ENCODE data around the gene SRSF3.

Gene SRSF3

DNA sequence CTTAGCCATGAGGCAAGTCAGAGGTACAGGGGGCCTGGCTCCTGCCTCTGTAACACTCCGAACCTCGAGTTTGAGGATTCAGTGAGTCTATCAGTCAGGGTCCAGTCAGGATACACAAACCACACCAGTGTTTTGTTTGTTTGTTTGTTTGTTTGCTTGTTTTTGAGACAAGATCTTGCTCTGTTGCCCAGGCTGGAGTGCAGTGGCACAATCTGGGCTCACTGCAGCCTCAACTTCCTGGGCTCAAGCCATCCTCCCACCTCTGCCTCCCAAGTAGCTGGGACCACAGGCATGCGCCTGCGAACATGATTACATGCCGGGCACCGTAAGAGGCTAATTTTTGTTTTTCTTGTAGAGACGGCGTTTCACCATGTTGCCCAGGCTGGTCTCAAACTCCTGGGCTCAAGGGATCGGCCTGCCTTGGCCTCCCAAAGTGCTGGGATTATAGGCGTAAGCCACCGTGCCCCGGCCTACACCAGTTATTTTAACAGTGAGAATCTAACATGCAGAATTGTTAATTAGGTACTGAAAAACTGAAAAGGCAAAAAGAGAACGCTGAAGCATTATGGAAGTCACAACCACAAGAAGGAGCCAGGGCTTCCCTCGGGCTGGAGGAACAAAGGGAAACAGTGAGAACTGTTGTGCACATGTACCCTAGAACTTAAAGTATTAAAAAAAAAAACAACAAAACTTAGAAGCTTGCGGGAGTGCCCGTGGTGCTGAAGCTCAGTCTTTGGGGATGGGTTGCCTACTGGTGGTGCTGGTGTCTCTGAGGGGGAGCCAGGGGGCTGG lies 40.4 kb downstream of the SRSF3 start:
- H3K27me3 ChIP-seq (ENCODE audit: insufficient read depth, low read depth, severe bottlenecking), result no peaks in the 10 kb centered on the region
- no peak overlapping the region for H3K27ac ChIP-seq
- H3K4me3 ChIP-seq (ENCODE audit: low read depth, low read length), result no peak overlapping the region
- DNase-seq, result no peak
- no peaks in the 10 kb centered on the region for H3K9me3 ChIP-seq (ENCODE audit: severe bottlenecking)
- no peaks in the 10 kb centered on the region for H3K36me3 ChIP-seq
- no peak for TF ChIP-seq CTCF (IDR thresholded peaks at IDR 0.05; ENCODE audit: low read depth, low read length)

- Histone ChIP-seq H3K9me3 (ENCODE audit: severe bottlenecking) (no peaks in the 10 kb centered on the region), H3K4me3 (ENCODE audit: low read depth, low read length) (no peak overlapping the region), H3K27ac (no peak overlapping the region), H3K27me3 (ENCODE audit: insufficient read depth, low read depth, severe bottlenecking) (no peaks in the 10 kb centered on the region), H3K36me3 (no peaks in the 10 kb centered on the region)
- no peak for TF ChIP-seq CTCF (IDR thresholded peaks at IDR 0.05; ENCODE audit: low read depth, low read length)
- no peak for DNase-seq
Measured at GRCh38 chr6:36636283-36636682, 42.1 kb downstream of the SRSF3 start.

DNA sequence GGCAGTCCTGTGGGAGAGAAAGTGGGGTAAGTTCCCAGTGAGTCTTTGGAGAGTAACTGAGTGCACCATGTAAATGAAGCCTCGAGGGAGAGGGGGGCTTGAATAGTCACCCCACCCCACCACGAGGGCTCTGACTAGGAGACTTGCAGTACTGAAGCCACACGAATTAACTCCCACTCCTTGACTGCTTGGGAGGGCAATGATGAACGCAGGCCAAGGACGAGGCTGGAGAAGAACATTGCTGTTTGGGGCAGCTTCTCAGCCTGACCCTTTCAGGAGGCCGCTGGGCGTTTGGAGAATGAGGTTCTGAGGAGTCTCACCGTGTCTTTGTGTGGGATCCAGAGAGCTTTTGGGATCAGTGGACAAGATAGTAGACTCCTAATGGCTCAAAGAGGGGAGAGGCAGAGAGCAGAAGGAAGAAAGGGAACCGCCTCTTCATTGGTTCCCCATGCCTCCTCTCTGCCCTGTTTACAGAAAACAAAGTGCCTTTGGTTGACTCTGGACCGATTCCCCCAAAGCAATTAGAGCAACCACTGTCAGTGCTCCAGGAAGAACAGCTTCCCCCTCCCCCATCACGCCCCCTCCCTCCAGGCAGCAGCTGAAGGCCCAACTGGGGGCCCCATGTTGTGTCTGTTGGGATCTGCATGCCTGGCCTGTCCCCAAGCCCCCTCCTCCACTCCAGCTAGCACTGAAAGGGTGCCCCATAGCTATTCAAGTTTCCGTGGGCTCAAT lies 42.7 kb downstream of the SRSF3 start:
- Histone ChIP-seq H3K36me3 (no peaks in the 10 kb centered on the region), H3K27ac (no peak overlapping the region), H3K4me3 (ENCODE audit: low read depth, low read length) (no peak overlapping the region), H3K27me3 (ENCODE audit: insufficient read depth, low read depth, severe bottlenecking) (no peaks in the 10 kb centered on the region), H3K9me3 (ENCODE audit: severe bottlenecking) (no peaks in the 10 kb centered on the region)
- TF ChIP-seq CTCF (IDR thresholded peaks at IDR 0.05; ENCODE audit: low read depth, low read length), result no peak
- DNase-seq, result no peak

DNA sequence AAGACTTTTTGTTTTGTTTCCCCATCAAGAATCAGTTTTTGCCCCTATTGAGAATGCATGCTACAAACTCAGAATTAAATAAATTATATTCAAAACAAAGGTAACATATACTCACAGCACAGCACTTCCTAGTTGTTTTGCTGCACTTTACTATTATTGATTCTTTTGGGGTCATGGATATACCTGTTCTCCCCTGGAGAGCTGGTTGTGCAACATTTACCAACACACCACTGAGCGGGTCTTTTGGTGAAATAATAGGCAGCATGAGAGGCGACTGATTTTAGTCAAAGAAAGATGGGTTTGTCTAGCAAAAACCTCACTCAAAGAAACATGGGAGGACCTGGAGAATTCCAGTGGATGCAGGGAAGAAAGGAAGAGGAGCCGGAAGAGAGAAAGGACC lies 44.4 kb downstream of the SRSF3 start:
- no peak for TF ChIP-seq CTCF (IDR thresholded peaks at IDR 0.05; ENCODE audit: low read depth, low read length)
- H3K27me3 ChIP-seq (ENCODE audit: insufficient read depth, low read depth, severe bottlenecking), result no peaks in the 10 kb centered on the region
- no peak overlapping the region for H3K4me3 ChIP-seq (ENCODE audit: low read depth, low read length)
- DNase-seq, result no peak
- no peaks in the 10 kb centered on the region for H3K9me3 ChIP-seq (ENCODE audit: severe bottlenecking)
- H3K36me3 ChIP-seq, result no peaks in the 10 kb centered on the region
- no peak overlapping the region for H3K27ac ChIP-seq

GRCh38 chr6:36639171-36639808 lies 45.1 kb downstream of the SRSF3 start:
- H3K27ac ChIP-seq, result no peak overlapping the region
- H3K27me3 ChIP-seq (ENCODE audit: insufficient read depth, low read depth, severe bottlenecking), result no peaks in the 10 kb centered on the region
- no peak overlapping the region for H3K4me3 ChIP-seq (ENCODE audit: low read depth, low read length)
- no peak for TF ChIP-seq CTCF (IDR thresholded peaks at IDR 0.05; ENCODE audit: low read depth, low read length)
- no peaks in the 10 kb centered on the region for H3K9me3 ChIP-seq (ENCODE audit: severe bottlenecking)
- H3K36me3 ChIP-seq, result no peaks in the 10 kb centered on the region
- DNase-seq, result no peak

Data from WERI-Rb-1 (cell line).